Measurements from ENCODE around the gene ZEB2. TPM values are rescaled to one million over a fixed set of nuclear protein-coding genes. Genes with fewer than 3 reads are reported as not detected.
A peak's percentile ranks its signal among the peaks of the same experiment; 100 is the strongest.

The ZEB2 gene
- total RNA-seq, 1 experiment from 2014 or later, result 1.2 TPM

- H3K36me3 Mint-ChIP-seq (ENCODE audit: insufficient read depth in 1 of 3, low read depth in 3 of 3), result no peaks in the 10 kb centered on the region
- H3K4me2 ChIP-seq (ENCODE audit: insufficient read depth, insufficient read length, low read length), result no peak overlapping the region
- H3K18ac ChIP-seq (ENCODE audit: insufficient read length, low read depth, low read length), result no peak overlapping the region
These were observed 10.7 kb downstream of the ZEB2 start for GRCh38 chr2:144509001-144509878.

More at GRCh38 chr2:144509001-144509878, 10.7 kb downstream of the ZEB2 start:
- peak overlapping the region in 1 of 2 experiments; percentile 5; a peak in 2 of 5 replicates for H3K4me3 Mint-ChIP-seq
- H3K27me3 ChIP-seq (ENCODE audit: insufficient read depth, low read length), result peaks cover 32% of the 10 kb centered on the region
- no peak overlapping the region for H2AK5ac ChIP-seq (ENCODE audit: insufficient read length, low read length)
- no peak overlapping the region for H3T11ph ChIP-seq (ENCODE audit: low read length)
- H2BK15ac ChIP-seq (ENCODE audit: low read depth, low read length), result no peak overlapping the region
- H2BK120ac ChIP-seq (ENCODE audit: low read depth, low read length, poor library complexity, severe bottlenecking), result no peak overlapping the region
- WGBS (ENCODE audit: extremely low coverage, insufficient read length, low lambda C conversion rate), result no CpG with 5 or more reads among the region's 10 CpGs
- no peaks in the 10 kb centered on the region for H3K79me2 ChIP-seq (ENCODE audit: insufficient read depth, low read length)
- H3K4me1 ChIP-seq (ENCODE audit: insufficient read depth, low read length), result peaks cover 16% of the 10 kb centered on the region
- H3K27me3 Mint-ChIP-seq (ENCODE audit: low read depth), result peaks cover 78% of the 10 kb centered on the region
- no peak overlapping the region for H2BK20ac ChIP-seq (ENCODE audit: low read depth, low read length, poor library complexity, severe bottlenecking)
- no peak overlapping the region for H2BK5ac ChIP-seq (ENCODE audit: insufficient read length, low read length)
- no peaks in the 10 kb centered on the region for H3K9me3 ChIP-seq (ENCODE audit: control insufficient read depth, low read depth, low read length)
- no peak overlapping the region for H4K91ac ChIP-seq (ENCODE audit: insufficient read length, low read depth, low read length)
- H4K8ac ChIP-seq (replicated peaks; ENCODE audit: insufficient read length, low read depth, low read length), result no peak overlapping the region
- no peak overlapping the region for H3K27ac ChIP-seq (ENCODE audit: insufficient read length, low read depth, low read length)
- peak overlapping the region in 1 of 3 experiments; percentile 34; a peak in 2 of 7 replicates for H3K27ac Mint-ChIP-seq
- peaks cover 7% of the 10 kb centered on the region for H3K23me2 ChIP-seq (ENCODE audit: insufficient read length, low read depth, low read length, poor library complexity, severe bottlenecking)
- H3K23ac ChIP-seq (ENCODE audit: insufficient read length, low read depth, low read length), result no peak overlapping the region
- H2AFZ ChIP-seq (ENCODE audit: low read length), result no peak overlapping the region
- H3K9me3 Mint-ChIP-seq, result peaks cover 0 to 3% of the 10 kb centered on the region in 2 experiments; a peak in 2 of 5 replicates
- H3K79me1 ChIP-seq (ENCODE audit: insufficient read depth, low read depth, low read length, poor library complexity, severe bottlenecking), result no peaks in the 10 kb centered on the region
- TF ChIP-seq CTCF (conservative IDR thresholded peaks at IDR 0.05), result no peak
- H3K9ac ChIP-seq (ENCODE audit: extremely low read depth, insufficient read length, low read length), result no peak overlapping the region
- H3K56ac ChIP-seq (ENCODE audit: insufficient read length, low read depth, low read length), result no peak overlapping the region
- H4K5ac ChIP-seq (ENCODE audit: insufficient read length, low read depth, low read length), result no peak overlapping the region
- H4K20me1 ChIP-seq (ENCODE audit: control insufficient read depth, insufficient read depth, insufficient read length), result no peaks in the 10 kb centered on the region
- H3K14ac ChIP-seq (ENCODE audit: insufficient read depth, low read length), result no peak overlapping the region
- H3K4me1 Mint-ChIP-seq, result peaks cover 82 to 88% of the 10 kb centered on the region in 2 experiments
- H3K4ac ChIP-seq (ENCODE audit: low read depth, low read length), result no peak overlapping the region
- no peak for DNase-seq
- no peak overlapping the region for H2BK12ac ChIP-seq (ENCODE audit: insufficient read length, low read depth, low read length)

Measured in H9 (cell line).